SK-N-SH treated with all-trans-retinoic acid at 6 μM for 48 hours (cell line): ENCODE data around the gene CRYL1.

Experiments
- ATAC-seq: fragments of 200-7000 bp; cut with Tn5 transposase; 3 replicates; pipeline ENCODE4 v1.9.1; 2020; ENCODE audit warnings: mild to moderate bottlenecking, moderate library complexity
- ARNTL ChIP-seq: fragments of 450-650 bp; formaldehyde crosslinking; IDR thresholded peaks from 2 replicates; pipeline ENCODE4 v1.5.0; 2020; ENCODE audit warnings: low read depth, mild to moderate bottlenecking, moderate library complexity, borderline replicate concordance
- BACH2 ChIP-seq: fragments of 250-450 bp; sonication (Bioruptor Pico); IDR thresholded peaks from 2 replicates; pipeline ENCODE4 v1.9.0; 2021; ENCODE audit warnings: mild to moderate bottlenecking, borderline replicate concordance
- CSDC2 ChIP-seq: fragments of 250-450 bp; sonication (Bioruptor Pico); IDR thresholded peaks from 2 replicates; pipeline ENCODE4 v1.5.0; 2020; ENCODE audit warnings: mild to moderate bottlenecking, moderate library complexity
- ESRRG ChIP-seq: fragments of 250-450 bp; sonication (Bioruptor Pico); IDR thresholded peaks from 2 replicates; pipeline ENCODE4 v1.6.1; 2021; ENCODE audit warnings: mild to moderate bottlenecking
- OSR1 ChIP-seq: fragments of 250-450 bp; sonication (Bioruptor Pico); IDR thresholded peaks from 2 replicates; pipeline ENCODE4 v1.8.0; 2022; ENCODE audit warnings: moderate library complexity, mild to moderate bottlenecking, inconsistent platforms
- PPARA ChIP-seq: fragments of 250-450 bp; sonication (Bioruptor Pico); IDR thresholded peaks from 2 replicates; pipeline ENCODE4 v1.5.0; 2020; ENCODE audit warnings: mild to moderate bottlenecking, borderline replicate concordance
- TCF4 ChIP-seq: fragments of 250-450 bp; sonication (Bioruptor Pico); IDR thresholded peaks from 2 replicates; pipeline ENCODE4 v1.8.0; 2021; ENCODE audit warnings: mild to moderate bottlenecking, moderate library complexity, borderline replicate concordance
- TOX ChIP-seq: fragments of 250-450 bp; sonication (Bioruptor Pico); IDR thresholded peaks from 2 replicates; pipeline ENCODE4 v1.8.0; 2021; ENCODE audit warnings: mild to moderate bottlenecking, moderate library complexity, borderline replicate concordance
- ZC3H10 ChIP-seq: fragments of 250-450 bp; sonication (Bioruptor Pico); IDR thresholded peaks from 2 replicates; pipeline ENCODE4 v1.5.1; 2021; ENCODE audit warnings: mild to moderate bottlenecking, moderate library complexity
- ZFP3 ChIP-seq: fragments of 250-450 bp; sonication (Bioruptor Pico); IDR thresholded peaks from 2 replicates; pipeline ENCODE4 v1.5.0; 2020; ENCODE audit warnings: mild to moderate bottlenecking, moderate library complexity
- ZFP30 ChIP-seq: fragments of 450-650 bp; formaldehyde crosslinking; IDR thresholded peaks from 2 replicates; pipeline ENCODE4 v1.5.0; 2022; ENCODE audit warnings: mild to moderate bottlenecking, moderate library complexity
- ZNF565 ChIP-seq: fragments of 450-650 bp; formaldehyde crosslinking; conservative IDR thresholded peaks from 2 replicates; pipeline ENCODE4 v1.5.0; 2020; ENCODE audit warnings: low read depth, mild to moderate bottlenecking, moderate library complexity
- ZNF70 ChIP-seq: fragments of 450-650 bp; formaldehyde crosslinking; IDR thresholded peaks from 2 replicates; pipeline ENCODE4 v1.5.0; 2020; ENCODE audit warnings: mild to moderate bottlenecking, moderate library complexity
- ZNF8 ChIP-seq: fragments of 450-650 bp; formaldehyde crosslinking; IDR thresholded peaks from 2 replicates; pipeline ENCODE4 v1.5.0; 2020; ENCODE audit warnings: mild to moderate bottlenecking, moderate library complexity
- TF ChIP-seq, protein P1 (sequence below): fragments of 250-450 bp; sonication (Bioruptor Pico); IDR thresholded peaks from 2 replicates; pipeline ENCODE4 v1.5.1; 2020; ENCODE audit warnings: low read depth, mild to moderate bottlenecking, moderate library complexity
- TF ChIP-seq, protein P2 (sequence below): fragments of 250-450 bp; sonication (Bioruptor Pico); IDR thresholded peaks from 2 replicates; pipeline ENCODE4 v1.8.0; 2020; ENCODE audit warnings: mild to moderate bottlenecking, moderate library complexity, borderline replicate concordance
- TF ChIP-seq, protein P3 (sequence below): fragments of 250-450 bp; sonication (Bioruptor Pico); IDR thresholded peaks from 2 replicates; pipeline ENCODE4 v1.8.0; 2021; ENCODE audit warnings: low read depth, mild to moderate bottlenecking, moderate library complexity, borderline replicate concordance
- TF ChIP-seq, protein P4 (sequence below): fragments of 250-450 bp; sonication (Bioruptor Pico); IDR thresholded peaks from 2 replicates; pipeline ENCODE4 v1.5.1; 2021; ENCODE audit warnings: mild to moderate bottlenecking, moderate library complexity

Gene CRYL1

DNA sequence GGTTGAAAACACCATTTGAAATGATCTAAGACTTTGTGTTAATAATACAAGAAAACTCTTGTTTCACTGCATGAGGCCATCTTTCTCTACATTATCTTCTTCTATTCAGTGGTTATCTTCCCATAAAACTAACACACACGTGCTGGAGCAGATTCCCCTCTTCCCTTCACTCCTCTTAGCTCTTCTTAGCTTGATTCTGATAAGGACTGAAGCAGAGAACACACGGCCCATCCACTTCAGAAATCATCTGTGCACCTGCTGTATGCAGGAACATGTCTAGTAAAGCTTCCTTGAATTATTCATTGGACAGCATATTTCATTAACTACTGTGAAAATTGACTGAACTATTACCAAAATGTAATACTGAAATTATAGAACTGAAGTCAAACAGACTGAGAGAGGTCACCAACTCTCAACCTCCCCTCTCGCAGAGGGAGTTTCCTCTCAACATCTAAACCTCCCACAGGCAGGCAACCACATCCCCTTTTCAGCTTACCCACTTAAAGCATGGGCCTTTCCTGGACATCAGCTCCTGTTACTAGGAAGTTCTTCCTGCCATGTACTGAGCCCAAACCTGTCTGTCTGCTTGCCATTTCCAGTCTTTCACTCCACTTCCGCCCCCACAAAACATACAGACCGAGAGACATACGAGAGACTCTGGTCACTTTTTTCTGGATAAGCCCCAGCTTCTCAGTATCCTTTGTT, 113.9 kb downstream of the CRYL1 start:
- no peak for ATAC-seq
- TF ChIP-seq ZNF565 (CRISPR knock-in tag) (no peak), ARNTL (CRISPR knock-in tag) (no peak)

DNA sequence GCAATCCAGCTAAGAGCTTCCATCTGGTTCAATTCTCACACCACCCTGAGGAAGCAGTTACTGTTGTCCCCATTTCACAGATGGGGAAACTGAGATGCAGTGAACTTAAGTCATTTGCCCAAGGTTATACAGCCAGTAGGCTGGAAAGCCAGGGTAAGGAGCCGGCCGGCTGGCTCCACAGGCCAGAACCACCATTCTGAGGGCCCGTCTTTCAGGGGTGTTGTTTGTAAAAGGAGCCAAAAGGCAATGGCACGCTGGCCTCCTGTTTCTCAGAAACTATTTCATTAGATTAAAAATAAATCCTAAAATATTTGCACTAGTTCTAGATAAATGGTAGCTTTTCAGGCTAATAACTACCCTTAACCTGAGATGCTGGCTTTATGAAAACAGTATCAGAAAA, 114.9 kb downstream of the CRYL1 start:
- TF ChIP-seq, protein P1, sequence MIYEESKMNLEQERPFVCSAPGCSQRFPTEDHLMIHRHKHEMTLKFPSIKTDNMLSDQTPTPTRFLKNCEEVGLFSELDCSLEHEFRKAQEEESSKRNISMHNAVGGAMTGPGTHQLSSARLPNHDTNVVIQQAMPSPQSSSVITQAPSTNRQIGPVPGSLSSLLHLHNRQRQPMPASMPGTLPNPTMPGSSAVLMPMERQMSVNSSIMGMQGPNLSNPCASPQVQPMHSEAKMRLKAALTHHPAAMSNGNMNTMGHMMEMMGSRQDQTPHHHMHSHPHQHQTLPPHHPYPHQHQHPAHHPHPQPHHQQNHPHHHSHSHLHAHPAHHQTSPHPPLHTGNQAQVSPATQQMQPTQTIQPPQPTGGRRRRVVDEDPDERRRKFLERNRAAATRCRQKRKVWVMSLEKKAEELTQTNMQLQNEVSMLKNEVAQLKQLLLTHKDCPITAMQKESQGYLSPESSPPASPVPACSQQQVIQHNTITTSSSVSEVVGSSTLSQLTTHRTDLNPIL (CRISPR knock-in tag) = no peak
- TF ChIP-seq ZFP30 (no peak), OSR1 (CRISPR knock-in tag) (no peak), BACH2 (CRISPR knock-in tag) (no peak), ZFP3 (no peak), ESRRG (no peak), PPARA (CRISPR knock-in tag) (no peak), ZNF8 (CRISPR knock-in tag) (no peak), TOX (no peak)
- TF ChIP-seq, protein P2, sequence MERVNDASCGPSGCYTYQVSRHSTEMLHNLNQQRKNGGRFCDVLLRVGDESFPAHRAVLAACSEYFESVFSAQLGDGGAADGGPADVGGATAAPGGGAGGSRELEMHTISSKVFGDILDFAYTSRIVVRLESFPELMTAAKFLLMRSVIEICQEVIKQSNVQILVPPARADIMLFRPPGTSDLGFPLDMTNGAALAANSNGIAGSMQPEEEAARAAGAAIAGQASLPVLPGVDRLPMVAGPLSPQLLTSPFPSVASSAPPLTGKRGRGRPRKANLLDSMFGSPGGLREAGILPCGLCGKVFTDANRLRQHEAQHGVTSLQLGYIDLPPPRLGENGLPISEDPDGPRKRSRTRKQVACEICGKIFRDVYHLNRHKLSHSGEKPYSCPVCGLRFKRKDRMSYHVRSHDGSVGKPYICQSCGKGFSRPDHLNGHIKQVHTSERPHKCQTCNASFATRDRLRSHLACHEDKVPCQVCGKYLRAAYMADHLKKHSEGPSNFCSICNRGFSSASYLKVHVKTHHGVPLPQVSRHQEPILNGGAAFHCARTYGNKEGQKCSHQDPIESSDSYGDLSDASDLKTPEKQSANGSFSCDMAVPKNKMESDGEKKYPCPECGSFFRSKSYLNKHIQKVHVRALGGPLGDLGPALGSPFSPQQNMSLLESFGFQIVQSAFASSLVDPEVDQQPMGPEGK (CRISPR knock-in tag) = no peak
- TF ChIP-seq, all 23 proteins: peak for 0
- ATAC-seq = no peak

DNA sequence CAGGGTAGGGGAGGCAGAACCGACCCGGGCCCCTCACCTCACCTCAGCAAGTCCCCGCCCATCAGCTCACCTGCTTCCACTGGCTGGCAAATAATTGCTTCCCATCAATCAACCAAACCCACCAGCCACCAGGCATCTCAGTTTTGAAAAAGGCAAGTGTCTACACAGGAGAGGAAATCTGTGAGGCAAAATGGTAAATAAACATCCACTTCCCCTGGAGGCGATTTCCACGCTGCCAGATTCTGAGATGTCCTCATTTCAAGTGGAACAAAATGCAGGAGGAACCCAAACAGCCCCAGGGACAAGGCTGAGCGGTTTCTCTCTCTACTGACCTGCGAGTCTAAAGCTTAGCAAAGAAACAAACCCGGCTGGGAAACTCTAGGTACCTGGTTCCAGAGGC, 117.5 kb downstream of the CRYL1 start:
- TF ChIP-seq ZC3H10 (CRISPR knock-in tag) = no peak
- no peak for ATAC-seq

DNA sequence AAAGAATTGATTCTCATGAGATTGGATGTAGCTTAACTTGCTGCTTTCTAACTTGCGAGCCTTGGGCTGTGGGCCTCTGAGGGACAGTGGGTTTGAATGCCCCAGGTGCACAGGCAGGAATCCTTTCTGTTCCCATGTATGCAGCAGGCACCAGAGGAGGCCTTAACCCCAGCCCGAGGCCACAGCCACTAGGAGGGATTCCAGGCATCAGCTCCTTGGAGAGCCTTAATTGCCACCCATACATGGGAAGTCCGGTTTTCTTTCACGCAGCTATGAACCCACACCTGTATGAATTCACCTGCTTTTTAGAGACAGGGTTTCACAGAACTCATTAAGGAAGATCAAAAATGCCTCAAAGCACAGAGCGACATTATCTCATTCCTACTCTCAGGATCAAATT, 117.9 kb downstream of the CRYL1 start:
- TF ChIP-seq, protein P3, sequence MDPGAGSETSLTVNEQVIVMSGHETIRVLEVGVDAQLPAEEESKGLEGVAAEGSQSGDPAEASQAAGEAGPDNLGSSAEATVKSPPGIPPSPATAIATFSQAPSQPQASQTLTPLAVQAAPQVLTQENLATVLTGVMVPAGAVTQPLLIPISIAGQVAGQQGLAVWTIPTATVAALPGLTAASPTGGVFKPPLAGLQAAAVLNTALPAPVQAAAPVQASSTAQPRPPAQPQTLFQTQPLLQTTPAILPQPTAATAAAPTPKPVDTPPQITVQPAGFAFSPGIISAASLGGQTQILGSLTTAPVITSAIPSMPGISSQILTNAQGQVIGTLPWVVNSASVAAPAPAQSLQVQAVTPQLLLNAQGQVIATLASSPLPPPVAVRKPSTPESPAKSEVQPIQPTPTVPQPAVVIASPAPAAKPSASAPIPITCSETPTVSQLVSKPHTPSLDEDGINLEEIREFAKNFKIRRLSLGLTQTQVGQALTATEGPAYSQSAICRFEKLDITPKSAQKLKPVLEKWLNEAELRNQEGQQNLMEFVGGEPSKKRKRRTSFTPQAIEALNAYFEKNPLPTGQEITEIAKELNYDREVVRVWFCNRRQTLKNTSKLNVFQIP (CRISPR knock-in tag) = no peak
- TF ChIP-seq ZFP30 (no peak), ZFP3 (no peak), TCF4 (CRISPR knock-in tag) (no peak), ZNF70 (CRISPR knock-in tag) (no peak), ESRRG (no peak), ZNF565 (CRISPR knock-in tag) (no peak), ARNTL (CRISPR knock-in tag) (no peak), TOX (no peak), PPARA (CRISPR knock-in tag) (no peak), ZNF8 (CRISPR knock-in tag) (no peak), OSR1 (CRISPR knock-in tag) (no peak), CSDC2 (no peak)
- TF ChIP-seq, protein P2 (CRISPR knock-in tag) = no peak
- TF ChIP-seq, protein P4, sequence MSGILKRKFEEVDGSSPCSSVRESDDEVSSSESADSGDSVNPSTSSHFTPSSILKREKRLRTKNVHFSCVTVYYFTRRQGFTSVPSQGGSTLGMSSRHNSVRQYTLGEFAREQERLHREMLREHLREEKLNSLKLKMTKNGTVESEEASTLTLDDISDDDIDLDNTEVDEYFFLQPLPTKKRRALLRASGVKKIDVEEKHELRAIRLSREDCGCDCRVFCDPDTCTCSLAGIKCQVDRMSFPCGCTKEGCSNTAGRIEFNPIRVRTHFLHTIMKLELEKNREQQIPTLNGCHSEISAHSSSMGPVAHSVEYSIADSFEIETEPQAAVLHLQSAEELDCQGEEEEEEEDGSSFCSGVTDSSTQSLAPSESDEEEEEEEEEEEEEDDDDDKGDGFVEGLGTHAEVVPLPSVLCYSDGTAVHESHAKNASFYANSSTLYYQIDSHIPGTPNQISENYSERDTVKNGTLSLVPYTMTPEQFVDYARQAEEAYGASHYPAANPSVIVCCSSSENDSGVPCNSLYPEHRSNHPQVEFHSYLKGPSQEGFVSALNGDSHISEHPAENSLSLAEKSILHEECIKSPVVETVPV (CRISPR knock-in tag) = no peak
- TF ChIP-seq, protein P1 (CRISPR knock-in tag) = no peak
- ATAC-seq = no peak
